ENCODE results near the gene ULBP2.
"Not testable (repeated sequence)": the region's sequence is repeated elsewhere in the genome, so short reads cannot be mapped to it uniquely, and the experiment has no call there.

The ULBP2 gene

DNA sequence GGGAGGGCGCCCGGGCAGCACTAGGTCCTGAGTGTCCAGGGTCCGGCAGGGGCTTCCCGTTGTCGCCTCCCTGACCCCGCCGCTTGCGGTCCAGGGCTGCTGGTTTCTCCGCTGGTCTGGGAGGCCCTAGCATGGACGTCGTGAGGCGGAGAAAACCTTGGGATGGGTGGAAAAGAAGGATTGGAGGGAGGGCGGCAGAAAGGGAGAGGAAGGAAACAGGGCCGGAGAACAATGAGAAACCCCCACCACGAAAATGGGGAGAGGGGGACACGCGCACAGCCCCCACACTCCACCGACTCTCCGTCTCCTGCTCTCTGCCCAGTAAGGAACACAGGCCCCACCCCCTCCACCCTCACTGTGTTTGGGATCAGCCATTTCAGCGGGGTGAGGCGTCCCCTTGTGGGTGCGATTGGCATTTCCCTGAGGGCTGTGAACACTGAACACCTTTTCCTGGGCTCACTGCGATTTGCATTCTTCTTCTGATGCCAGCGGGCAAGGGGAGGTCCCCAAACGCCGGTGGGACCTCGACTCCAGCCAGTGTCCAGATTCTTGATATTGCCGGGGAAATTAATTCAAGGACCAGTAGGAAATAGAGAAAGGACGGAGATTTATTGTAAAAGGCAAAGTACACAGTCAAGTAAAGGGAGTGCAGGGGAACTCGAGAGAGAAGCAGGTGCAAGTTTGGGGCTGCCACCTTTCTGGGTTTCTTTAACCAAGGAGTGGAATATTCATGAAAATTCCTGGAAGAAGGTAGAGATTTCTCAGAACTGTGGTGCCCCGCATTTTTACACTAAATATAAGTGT is 15.6 kb upstream of the ULBP2 start:
- no peak for DNase-seq (ENCODE audit: low read depth)

DNA sequence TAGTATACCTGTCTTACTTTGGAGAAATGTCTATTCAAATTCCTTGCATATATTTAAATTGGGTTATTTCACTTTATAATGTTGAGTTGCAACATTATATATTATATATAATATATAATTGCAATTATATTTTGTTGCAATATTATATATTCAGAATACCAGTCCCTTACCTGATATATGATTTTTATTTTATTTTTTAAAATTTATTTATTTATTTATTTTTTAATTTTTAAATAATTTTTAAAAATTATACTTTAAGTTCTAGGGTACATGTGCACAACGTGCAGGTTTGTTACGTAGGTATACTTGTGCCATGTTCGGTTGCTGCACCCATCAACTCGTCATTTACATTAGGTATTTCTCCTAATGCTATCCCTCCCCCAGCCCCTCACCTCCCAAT is 14.8 kb upstream of the ULBP2 start:
- DNase-seq (ENCODE audit: low read depth) = not testable (repeated sequence)

DNA sequence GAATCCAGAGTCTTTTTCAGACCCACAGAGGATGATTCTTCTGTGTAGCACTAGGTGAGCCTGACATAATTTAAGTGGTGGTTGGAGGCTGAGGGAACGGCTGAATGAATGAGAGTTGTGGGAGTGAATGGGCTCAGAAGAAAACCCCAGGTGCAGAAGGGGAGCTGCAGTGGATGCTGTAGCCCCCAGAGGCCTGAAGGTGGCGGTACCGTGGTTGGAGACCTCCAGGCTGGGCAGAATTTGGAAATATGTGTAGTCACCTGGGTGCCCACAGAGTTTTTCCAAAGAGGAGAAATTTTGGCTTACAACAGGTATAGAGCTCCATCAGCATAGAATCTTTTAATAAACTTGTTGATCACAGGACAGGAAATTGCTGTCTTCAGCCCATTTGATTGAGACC is 12.4 kb upstream of the ULBP2 start:
- DNase-seq (ENCODE audit: low read depth) = no peak

DNA sequence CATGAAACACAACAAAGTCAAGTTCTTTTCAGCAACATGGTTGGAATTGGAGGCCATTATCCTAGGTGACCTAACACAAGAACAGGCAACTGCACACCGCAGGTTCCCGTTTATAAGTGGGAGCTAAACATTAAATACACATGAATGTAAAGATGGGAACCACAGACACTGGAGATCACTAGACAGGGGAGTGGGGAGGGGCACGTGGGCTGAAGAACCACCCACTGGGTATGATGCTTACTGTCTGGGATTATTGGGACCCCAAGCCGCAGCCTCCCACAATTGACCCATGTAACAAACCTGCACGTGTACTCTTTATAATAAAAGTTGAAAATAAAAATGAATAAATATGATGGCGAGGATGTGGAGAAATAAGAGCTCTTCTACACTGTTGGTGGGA is 10.3 kb upstream of the ULBP2 start:
- DNase-seq (ENCODE audit: low read depth) = no peak

DNA sequence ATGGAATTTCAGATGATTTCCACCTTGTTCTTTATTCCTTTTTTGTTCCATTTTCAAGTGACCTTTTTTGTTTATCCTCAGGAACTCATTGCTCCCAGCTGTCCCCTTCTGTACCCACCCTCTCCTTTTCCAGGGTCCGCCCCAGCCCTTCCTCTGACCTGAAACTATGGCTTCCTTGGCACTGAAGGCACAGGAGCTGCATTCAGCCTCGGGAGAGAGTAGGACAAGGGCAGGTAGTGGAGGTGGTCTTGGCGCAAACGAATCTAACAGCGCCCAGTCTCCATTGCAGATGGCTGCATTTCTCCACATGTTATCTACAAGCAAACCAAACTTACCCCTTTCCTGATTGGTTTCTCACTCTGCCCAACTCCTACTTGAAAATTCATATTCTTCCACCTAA is 8.8 kb upstream of the ULBP2 start:
- DNase-seq (ENCODE audit: low read depth) = no peak

DNA sequence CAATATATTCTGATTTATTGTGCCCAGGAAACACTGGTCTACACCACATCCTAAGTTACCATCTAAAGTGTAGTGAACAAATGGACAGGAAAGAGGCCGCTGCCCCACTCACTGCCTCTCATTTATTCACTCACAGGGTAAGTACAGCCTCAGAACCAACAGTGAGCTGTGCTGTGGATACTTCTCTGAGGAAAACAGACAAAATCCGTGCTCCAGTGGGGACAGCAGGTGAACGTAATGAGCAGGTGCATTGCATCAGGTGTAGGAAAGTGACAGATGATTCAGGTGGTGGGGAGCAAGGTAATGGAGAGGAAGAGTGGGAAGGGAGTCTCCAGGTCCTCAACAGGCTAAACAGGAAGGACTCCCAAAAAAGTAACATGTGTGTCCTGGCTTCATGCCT is 8.4 kb upstream of the ULBP2 start:
- no peak for DNase-seq (ENCODE audit: low read depth)

DNA sequence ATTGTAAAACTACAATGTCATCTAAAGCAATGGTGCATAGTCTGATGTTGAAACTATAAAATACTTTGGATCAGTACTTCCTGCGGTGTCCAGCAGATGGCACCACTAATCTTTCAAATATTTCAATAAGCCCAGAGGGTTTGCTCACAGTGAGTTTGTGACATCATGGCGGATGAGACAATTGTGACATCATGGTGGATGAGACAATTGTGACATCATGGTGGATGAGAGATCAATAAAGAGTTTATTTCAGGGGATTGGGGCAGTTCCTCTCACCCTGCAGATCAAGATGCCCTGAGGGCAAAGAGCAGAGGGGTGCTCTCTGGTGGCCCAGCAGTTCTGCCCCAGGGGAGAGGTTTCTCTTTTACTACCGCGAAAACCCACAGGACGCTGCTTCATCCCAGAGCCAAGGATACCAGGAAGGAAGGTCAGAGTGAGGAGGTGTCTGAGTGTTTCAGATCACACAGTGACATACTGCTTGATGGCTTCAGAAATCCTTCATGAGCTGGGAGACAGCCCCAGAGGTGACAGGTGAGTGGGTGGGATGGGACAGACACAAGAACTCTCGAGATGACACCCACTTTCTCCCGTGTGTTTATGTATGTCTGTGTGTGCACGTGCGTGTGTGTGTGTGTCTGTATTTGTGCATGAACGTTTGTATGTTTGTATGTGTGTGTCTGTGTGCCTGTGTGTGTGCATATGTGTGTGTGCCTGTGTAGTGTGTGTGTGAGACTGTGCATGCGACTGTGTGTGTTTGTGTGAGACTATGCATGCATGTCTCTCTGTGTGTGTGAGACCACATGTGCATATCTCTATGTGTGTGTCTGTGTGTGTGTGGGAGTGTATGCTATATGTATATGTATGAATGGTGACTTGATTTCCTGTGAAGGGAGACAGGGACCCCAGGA is 7.3 kb upstream of the ULBP2 start:
- DNase-seq (ENCODE audit: low read depth) = no peak

DNA sequence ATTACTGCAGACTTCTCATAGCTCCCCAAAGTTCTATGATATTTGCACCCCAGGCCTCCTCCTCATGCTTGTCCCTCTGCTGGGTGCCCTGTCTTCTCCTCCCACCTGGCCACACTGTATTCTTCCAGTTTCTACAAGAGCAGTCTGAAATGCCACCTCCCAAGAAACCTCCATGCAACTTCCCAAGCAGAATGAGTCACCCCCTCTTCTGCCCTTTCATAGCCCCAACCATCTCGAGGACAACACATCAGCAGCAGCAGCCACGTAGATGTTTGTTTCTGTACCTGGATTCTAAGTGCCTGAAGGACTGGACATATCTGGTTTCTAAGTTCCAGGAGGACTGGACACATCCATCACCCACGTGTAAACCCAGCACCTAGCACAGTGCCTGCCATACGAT is 6.6 kb upstream of the ULBP2 start:
- no peak for DNase-seq (ENCODE audit: low read depth)

DNA sequence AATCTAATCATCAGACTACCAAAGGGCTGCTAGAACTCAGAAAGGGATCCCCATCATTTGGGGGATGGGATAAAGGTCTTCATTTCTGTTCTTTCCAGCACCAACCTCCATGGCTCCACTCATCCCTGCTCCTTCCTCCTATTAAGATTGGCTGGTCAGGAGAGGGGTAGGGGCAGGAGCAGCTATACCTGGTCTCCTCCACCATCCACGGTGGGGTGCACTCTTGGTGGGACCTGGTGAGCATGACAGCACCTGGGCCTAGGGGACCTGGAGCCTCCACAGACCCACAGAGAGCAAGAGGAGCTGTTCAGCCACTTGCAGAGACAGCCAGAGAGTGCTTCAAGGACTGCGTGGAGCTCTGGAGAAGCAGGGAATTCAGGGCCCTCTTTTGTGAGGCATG is 6.1 kb upstream of the ULBP2 start:
- no peak for DNase-seq (ENCODE audit: low read depth)

DNA sequence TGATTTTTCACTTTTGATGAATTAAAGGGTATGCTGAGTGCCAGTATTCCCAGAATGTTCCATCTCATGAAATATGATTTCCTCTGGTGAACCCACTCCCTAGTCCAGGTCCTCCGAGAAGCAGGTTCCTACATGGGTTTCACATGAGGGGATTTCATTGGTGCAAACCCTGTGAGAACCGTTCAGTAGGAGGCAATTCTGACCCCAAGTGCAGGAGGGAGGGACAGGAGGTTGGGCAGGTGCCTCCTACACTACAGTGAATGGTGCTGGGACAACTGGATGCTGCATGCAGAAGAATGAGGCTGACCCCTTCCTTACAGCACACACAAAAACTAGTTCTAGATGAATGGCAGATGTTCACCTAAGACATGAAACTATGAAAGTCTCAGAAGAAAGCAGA is 5.1 kb upstream of the ULBP2 start:
- DNase-seq (ENCODE audit: low read depth) = no peak

DNA sequence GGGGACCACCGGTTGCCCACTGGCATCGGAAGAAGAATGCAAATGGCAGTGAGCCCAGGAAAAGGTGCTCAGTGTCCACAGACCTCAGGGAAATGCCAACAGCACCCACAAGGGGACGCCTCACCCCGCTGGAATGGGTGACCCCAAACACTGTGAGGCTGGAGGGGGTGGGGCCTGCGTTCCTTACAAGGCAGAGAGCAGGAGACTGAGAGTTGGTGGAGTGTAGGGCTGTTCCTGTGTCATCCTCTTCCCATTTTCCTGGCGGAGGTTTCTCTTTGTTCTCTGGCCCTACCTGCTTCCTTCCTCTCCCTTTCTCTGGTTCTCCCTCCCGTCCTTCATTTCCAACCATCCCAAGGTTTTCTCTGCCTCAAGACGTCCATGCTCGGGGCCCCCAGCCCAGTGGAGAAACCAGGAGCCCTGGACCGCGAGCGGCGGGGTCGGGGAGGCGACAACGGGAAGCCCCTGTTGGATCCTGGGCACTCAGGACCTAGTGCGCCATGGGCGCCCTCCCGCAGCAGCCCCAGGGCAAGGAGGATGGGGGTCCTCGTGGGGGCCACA is 3.7 kb upstream of the ULBP2 start:
- DNase-seq (ENCODE audit: low read depth) = not testable (repeated sequence)

DNA sequence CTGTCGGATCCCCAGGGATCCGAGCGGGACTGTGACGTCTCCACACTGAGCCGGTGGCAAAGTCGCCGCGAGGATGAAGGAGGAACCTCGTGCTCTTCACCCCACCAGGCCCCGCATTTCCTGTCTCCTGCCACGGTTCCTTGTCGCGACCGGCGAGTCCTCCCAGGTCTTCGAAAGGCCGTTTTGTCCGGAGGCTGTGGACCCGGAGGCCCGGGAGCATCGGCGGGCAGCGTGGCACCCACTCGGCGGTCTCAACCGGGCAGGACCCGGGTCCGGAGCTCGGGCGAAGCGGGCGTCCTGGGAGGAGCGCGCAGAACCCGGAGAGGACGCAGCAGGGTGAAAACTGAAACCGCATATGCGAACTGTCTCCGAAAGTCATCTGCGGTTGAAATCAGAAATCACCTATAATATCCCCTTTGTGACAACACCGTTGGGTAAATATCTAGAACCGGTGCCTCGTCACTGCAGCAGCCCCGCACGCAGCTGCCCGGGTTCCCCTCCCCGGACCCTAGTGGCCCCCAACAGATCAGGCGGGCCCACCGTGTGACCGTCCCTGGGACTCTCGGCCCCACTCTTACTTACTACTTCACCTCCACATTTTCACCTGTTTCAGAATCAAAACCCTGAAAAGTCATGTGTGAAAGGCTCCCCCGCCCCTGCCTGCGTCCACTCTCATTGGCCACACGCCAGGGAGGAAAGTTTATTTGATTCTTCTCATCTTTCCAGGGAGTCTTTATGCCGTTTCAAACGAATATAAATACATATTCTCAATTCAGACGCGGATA is 3.1 kb upstream of the ULBP2 start:
- DNase-seq (ENCODE audit: low read depth) = no peak

DNA sequence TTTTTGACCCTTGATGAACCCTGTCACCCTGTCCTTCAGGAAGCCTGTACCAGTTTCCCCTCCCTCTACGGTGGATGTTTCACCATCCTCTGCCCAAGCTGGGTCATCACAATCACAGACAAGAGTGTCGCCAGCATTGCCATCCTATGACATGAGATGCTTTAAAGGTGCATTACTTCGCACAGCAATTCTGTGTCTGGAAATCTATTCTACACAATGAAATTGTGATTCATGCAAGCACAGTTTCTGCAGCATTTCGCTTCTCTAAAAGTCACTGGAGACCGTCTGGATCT is 2.5 kb upstream of the ULBP2 start:
- DNase-seq (ENCODE audit: low read depth) = no peak

DNA sequence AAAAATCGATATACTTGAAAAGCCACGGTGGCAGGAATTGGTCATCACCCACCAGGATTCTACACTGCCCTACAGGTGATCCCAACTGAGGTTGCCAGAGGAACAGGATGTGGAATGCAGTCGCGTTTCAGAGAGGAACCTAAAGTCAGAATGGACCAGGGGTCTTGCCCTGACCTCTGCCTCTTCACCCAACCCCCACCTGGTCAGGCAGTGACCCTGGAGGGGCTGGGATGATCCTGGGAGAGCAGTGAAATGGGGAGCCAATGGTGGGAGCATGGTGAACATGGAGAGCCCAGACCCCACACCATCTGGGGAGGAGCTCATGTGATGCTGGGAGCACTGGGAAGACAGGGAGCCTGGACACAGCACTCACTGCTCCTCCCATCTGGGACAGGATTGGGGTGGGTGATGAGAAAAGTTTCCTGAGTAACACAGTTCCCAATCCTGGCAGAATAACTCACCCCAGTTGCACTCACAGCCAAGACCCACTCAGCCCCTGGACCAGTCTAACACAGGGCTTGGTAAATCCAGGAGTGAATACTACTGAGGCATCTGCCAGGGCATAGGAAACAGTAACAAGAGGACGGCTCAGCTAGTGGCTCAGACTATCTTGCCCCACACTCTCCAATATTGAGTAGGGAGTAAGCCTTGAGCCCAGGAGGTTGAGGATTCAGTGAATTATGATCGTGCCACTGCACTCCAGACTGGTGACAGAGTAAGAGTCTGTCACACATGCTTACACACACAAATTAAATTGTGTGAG is 1.7 kb upstream of the ULBP2 start:
- DNase-seq (ENCODE audit: low read depth) = no peak

DNA sequence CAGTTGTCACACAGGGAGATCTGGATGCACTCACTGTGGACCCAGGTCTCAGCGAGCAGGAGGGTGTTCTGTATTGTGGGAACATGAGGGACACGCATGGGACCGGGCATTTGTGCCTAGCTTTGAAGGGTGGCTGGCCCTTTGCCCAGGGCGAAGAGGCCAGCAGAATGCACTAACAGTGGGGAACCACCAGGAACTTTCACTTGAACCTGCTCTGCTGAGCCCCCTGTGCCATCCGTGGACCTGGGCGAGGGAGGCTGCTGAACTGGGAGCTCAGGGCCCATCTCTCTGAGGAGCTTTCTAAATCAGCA is 1.2 kb upstream of the ULBP2 start:
- DNase-seq (ENCODE audit: low read depth) = no peak

DNA sequence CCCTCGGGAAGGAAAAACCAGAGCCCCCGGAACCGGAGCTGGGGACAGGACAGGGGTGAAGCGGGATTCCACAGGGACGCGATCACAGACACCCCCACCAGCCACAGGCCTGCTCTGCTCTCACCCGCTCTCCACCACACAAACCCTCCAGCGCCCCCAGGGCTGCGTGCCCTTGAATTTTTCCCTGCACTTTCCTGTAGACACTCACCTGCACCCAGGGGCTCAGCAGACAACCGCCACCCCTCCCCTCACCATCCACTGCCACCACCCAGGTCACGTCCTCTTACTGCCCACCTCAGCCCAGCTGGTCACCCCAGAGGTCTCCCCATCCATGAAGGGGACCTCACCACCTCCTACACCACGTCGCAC is 631 bp downstream of the ULBP2 start:
- DNase-seq (ENCODE audit: low read depth) = no peak

DNA sequence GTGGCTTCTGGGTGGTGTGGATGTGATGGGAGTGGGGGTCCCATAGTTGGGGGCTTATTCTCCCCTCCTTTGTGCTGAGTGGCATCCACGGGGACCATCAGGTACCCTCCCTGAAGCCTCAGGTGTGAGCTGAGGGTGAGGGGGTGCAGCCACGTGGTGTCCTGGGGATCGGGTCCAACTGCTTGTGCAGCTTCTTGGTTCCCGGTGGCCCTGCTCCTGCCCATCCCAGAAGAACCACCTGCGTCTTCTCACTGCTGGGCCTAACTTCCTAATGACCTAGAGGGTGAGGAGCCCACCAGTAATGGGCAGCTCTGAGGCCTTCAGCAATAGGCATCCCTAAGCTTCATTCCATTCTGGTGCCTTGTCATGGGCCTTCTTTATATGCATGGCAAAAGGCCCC is 1.5 kb downstream of the ULBP2 start:
- DNase-seq (ENCODE audit: low read depth) = not testable (repeated sequence)

DNA sequence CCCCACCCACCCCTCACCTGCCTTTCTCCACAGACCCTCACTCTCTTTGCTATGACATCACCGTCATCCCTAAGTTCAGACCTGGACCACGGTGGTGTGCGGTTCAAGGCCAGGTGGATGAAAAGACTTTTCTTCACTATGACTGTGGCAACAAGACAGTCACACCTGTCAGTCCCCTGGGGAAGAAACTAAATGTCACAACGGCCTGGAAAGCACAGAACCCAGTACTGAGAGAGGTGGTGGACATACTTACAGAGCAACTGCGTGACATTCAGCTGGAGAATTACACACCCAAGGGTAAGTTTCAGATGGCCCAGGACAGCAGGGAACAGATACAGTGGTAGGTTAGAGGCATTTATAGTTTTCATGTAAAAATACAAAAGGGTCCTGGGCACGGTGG is 3.5 kb downstream of the ULBP2 start:
- DNase-seq (ENCODE audit: low read depth) = not testable (repeated sequence)

DNA sequence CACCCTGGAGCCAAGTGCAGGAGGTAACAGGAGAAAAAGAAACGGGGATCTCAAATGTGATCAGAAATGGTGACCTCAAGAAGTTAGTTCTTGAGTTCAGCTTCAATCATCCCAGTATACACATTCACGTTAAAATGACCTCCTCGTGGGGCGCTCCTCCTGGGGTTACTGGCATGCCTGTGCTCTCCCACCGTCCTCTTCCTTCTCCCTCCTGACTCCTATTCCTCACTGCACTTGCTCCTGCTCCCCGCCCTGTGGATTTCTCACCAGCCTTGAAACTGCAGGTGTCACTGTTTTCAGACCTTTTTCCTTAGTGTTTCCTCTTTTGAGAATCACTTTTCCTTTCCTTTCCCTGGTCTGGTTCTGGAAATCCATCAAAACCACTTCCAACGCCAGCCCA is 4.8 kb downstream of the ULBP2 start:
- DNase-seq (ENCODE audit: low read depth) = not testable (repeated sequence)

DNA sequence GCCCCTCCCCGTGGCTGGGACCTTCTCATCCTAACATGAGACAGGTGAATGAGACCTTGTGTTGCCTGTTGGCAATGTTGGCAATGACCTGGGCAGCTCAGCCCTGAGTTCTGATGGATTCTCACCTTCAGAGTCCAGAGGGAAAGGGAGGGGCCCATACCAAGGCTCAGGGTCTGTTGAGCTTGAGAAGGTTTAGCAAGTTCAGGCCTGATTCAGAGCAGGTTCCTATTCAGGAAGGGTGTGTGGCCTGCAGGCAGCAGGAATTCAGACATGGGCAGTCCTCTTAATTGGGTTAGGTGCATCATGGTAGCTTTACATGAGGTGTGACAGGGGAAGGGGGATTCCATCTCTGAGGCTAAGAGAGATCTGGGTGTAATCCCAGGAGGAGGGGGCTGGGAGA is 5.7 kb downstream of the ULBP2 start:
- not testable (repeated sequence) for DNase-seq (ENCODE audit: low read depth)

DNA sequence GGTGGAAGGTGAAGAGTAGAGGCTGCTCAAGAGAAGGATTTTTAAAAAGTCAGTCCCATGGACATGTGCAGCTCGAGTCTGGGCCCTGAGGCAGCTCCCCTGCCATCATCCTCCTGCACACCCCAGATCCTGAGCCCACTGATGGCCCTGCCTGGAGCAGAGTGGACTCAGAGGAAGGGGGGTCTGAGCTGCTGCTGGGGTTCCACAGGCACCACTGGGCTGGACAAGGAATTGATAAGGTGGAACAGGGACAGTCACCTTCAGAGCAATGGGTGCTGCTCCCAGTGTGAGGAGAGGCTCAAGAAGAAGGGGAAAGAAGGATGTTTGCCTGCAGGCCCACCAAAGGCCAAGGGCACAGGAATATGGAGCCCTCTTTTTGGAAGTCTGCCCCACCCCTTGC is 6.2 kb downstream of the ULBP2 start:
- no peak for DNase-seq (ENCODE audit: low read depth)

DNA sequence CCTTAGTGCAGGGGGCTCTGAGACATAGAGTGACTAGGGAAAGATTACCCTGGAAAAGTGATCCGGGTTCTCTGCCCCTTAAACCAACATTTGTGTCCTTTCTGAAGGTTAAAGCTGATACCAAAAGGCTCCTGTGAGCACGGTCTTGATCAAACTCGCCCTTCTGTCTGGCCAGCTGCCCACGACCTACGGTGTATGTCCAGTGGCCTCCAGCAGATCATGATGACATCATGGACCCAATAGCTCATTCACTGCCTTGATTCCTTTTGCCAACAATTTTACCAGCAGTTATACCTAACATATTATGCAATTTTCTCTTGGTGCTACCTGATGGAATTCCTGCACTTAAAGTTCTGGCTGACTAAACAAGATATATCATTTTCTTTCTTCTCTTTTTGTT is 6.8 kb downstream of the ULBP2 start:
- DNase-seq (ENCODE audit: low read depth) = no peak

All from GM04503 (cell line).